HFFc6 (cell line): ENCODE data around the gene FBXO2. TPM values are rescaled to one million over a fixed set of nuclear protein-coding genes. Genes with fewer than 3 reads are reported as not detected.

Experiments used
- DNase-seq: peaks from one replicate; pipeline ENCODE4 v3.0.0-alpha.2; 2018
- H3K27ac Mint-ChIP-seq: 2 replicates; pipeline ENCODE4 v1.8.0; 2020; ENCODE audit warnings: mild to moderate bottlenecking, mixed read lengths
- H3K27me3 Mint-ChIP-seq: 2 replicates; pipeline ENCODE4 v1.8.0; 2021; ENCODE audit warnings: mild to moderate bottlenecking, moderate library complexity, mixed read lengths; ENCODE audit not compliant: insufficient read depth
- H3K36me3 Mint-ChIP-seq: 2 replicates; pipeline ENCODE4 v1.8.0; 2021; ENCODE audit warnings: low read depth, mixed read lengths
- H3K4me1 Mint-ChIP-seq: 2 replicates; pipeline ENCODE4 v1.8.0; 2020; ENCODE audit warnings: low read depth, mixed read lengths
- H3K4me3 Mint-ChIP-seq: 2 replicates; pipeline ENCODE4 v1.8.0; 2020; ENCODE audit warnings: mild to moderate bottlenecking, moderate library complexity, mixed read lengths
- H3K9me3 Mint-ChIP-seq: 2 replicates; pipeline ENCODE4 v1.8.0; 2020; ENCODE audit warnings: mild to moderate bottlenecking, mixed read lengths
- CTCF ChIP-seq: fragments of 200-600 bp; sonication (generic); IDR thresholded peaks from 2 replicates; pipeline ENCODE4 v1.5.0; 2021; ENCODE audit warnings: antibody characterized with exemption, mild to moderate bottlenecking
- total RNA-seq, 6 experiments: library from RNA; stranded (reverse); fragmentation: NEBNext Ultra II Directional; extraction: Animal tissue kit (Norgen Biotek cat#: 25700); gene quantifications; 2 replicates in 1 of 6; 3 replicates in 5 of 6; pipeline ENCODE4 v1.2.3, GENCODE V29; 2021

The FBXO2 gene
- total RNA-seq, 6 experiments from 2014 or later: 0.66 to 1.7 (median 0.78) TPM

- Mint-ChIP-seq H3K27me3 (peaks cover 2% of the 10 kb centered on the region; the same call in 1 of the 2 replicates), H3K9me3 (no peaks in the 10 kb centered on the region), H3K36me3 (peaks cover 5% of the 10 kb centered on the region; the same call in 1 of the 2 replicates), H3K4me1 (peaks cover under 1% of the 10 kb centered on the region; the same call in 1 of the 2 replicates), H3K27ac (no peak overlapping the region), H3K4me3 (no peak overlapping the region)
- DNase-seq: no peak
- TF ChIP-seq CTCF: no peak
Observed at GRCh38 chr1:11673089-11673769, 19.0 kb upstream of the FBXO2 start.

GRCh38 chr1:11671544-11672286 is 17.5 kb upstream of the FBXO2 start:
- DNase-seq: no peak
- Mint-ChIP-seq H3K9me3 (no peaks in the 10 kb centered on the region), H3K4me1 (no peaks in the 10 kb centered on the region), H3K27me3 (peaks cover 2% of the 10 kb centered on the region; the same call in 1 of the 2 replicates), H3K36me3 (peaks cover 5% of the 10 kb centered on the region; the same call in 1 of the 2 replicates), H3K4me3 (no peak overlapping the region), H3K27ac (no peak overlapping the region)
- TF ChIP-seq CTCF: no peak

- H3K27ac Mint-ChIP-seq: no peak overlapping the region
- H3K4me3 Mint-ChIP-seq: no peak overlapping the region
- H3K9me3 Mint-ChIP-seq: no peaks in the 10 kb centered on the region
- TF ChIP-seq CTCF: no peak
- no peaks in the 10 kb centered on the region for H3K4me1 Mint-ChIP-seq
- peaks cover 2% of the 10 kb centered on the region; the same call in 1 of the 2 replicates for H3K27me3 Mint-ChIP-seq
- DNase-seq: no peak
- peaks cover 5% of the 10 kb centered on the region; the same call in 1 of the 2 replicates for H3K36me3 Mint-ChIP-seq
Observed at GRCh38 chr1:11671205-11671543, 16.9 kb upstream of the FBXO2 start.

GRCh38 chr1:11670747-11671146 is 16.5 kb upstream of the FBXO2 start:
- H3K27ac Mint-ChIP-seq: no peak overlapping the region
- TF ChIP-seq CTCF: no peak
- H3K9me3 Mint-ChIP-seq: no peaks in the 10 kb centered on the region
- H3K4me1 Mint-ChIP-seq: no peaks in the 10 kb centered on the region
- H3K36me3 Mint-ChIP-seq: peaks cover 5% of the 10 kb centered on the region; the same call in 1 of the 2 replicates
- no peak overlapping the region for H3K4me3 Mint-ChIP-seq
- peaks cover 2% of the 10 kb centered on the region; the same call in 1 of the 2 replicates for H3K27me3 Mint-ChIP-seq
- DNase-seq: no peak

- Mint-ChIP-seq H3K9me3 (no peaks in the 10 kb centered on the region), H3K36me3 (peaks cover 3% of the 10 kb centered on the region; the same call in 1 of the 2 replicates), H3K27ac (no peak overlapping the region), H3K4me3 (no peak overlapping the region), H3K27me3 (peaks cover 2% of the 10 kb centered on the region; the same call in 1 of the 2 replicates), H3K4me1 (no peaks in the 10 kb centered on the region)
- no peak for DNase-seq
- no peak for TF ChIP-seq CTCF
Observed at GRCh38 chr1:11668516-11668915, 14.3 kb upstream of the FBXO2 start.
